GM21447 (cell line): ENCODE results near the gene PPP1R2.
"Not testable (repeated sequence)": the region's sequence is repeated elsewhere in the genome, so short reads cannot be mapped to it uniquely, and the experiment has no call there.

Experiments used
- ATAC-seq: cut with Tn5 transposase; IDR thresholded peaks from one replicate; pipeline ENCODE4 v1.9.1; 2021; ENCODE audit not compliant: unreplicated experiment

The PPP1R2 gene

DNA sequence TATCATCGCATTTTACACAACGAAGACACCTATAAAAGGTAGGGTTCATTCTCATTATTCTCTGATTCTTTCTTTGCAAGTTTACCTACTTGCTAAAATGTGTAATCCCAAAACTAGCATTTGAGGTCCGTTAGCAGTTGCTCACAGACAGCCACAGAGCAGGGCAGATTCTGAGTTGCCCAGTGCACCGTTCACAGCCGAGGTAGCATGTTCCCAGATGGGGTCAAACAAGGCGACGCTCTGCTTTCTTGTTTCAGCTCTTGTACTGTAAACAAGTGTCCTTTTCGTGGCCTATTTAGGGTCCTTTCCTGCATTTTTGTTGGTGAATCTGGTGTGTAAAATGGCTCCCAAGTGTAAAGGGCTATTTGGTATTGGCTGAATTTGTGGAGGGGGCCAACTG is 3.1 kb downstream of the PPP1R2 start:
- ATAC-seq = no peak

- no peak for ATAC-seq
These were observed 3.6 kb downstream of the PPP1R2 start for GRCh38 chr3:195539479-195539878.

DNA sequence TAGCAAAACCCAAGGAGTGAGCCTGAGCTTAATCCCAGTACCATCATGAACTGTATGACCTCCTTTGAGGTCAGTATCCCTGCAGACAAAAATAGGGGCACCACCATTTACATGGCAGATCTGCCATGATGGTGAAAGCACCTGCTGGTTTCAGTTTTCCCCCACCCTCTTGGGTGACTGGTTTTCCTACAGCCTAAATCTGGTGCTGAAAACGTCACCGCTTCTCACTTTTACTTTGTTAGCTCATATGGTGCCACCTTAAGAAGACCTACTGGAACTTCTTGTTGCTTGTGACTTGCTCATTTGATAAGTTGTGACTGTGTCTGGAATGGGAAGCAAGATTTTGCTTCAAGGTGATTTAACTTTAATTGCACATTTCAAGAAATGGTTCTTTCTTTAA is 5.1 kb downstream of the PPP1R2 start:
- ATAC-seq = peak; percentile 56

DNA sequence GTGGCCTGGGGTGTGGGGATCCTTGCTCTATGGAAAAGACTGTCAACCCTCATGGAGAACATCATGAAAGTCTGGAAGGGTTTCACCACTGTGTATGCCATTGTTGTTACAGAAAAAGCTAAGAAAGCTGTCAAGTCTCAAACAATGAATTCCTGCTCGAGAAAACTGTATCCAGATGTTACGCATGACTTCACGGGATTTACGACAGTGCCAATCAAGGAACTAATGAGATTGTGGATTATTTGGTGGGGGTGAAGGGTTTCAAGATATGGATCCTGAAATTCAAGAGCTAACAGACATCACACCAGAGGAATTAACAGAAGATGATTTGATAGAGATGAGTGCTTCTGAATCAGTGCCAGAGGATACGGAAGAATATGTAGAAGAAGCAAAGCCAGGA is 7.8 kb downstream of the PPP1R2 start:
- no peak for ATAC-seq

DNA sequence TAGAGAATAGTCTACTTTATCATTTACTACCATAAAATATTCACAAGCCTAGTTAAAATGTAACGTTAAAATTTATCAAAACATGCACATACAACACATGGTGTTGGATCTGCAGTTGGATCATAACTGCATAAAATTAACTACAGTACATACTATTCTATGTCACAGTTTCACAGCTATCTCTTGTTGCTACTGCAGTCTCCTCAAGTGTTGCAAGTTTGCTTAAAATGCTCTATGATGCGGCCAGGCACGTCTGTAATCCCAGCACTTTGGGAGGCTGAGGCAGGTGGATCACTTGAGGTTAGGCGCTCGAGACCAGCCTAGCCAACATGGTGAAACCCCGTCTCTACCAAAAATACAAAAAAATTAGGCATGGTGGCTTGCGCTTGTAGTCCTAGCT is 10.3 kb downstream of the PPP1R2 start:
- ATAC-seq = no peak

DNA sequence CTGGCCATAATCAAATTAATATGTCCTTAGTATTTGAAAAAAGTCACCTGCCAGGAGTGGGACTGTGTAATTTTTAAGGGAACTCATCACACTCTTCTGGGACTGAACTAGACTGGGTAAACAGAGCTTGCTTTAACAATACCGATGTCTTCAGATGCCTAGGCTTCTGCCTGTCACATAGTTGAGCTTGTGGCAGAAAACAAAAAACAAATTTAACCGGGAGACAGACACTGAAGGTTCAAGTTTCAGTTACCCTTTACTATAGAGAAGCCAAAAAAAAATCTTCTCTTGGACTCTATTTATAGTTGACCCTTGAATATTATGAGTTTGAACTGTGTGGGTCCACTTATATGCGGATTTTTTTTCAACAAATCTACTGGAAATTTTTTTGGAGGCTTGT is 10.8 kb downstream of the PPP1R2 start:
- ATAC-seq = peak; percentile 56

GRCh38 chr3:195531683-195532082 is 11.4 kb downstream of the PPP1R2 start:
- ATAC-seq = no peak

DNA sequence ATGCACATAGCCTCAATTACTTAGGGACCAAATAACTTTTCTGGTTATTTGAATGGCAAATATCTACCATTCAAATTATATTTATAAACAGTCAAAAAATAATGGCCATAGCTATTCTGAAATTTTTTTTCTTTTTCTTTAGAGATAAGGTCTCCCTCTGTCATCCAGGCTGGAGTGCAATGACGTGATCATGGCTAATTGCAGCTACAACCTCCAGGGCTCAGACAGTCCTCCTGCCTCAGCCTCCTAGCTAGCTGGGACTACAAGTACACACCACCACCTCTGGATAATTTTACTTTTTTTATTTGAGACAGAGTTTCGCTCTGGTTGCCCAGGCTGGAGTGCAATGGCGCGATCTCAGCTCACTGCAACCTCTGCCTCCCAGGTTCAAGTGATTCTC is 16.6 kb downstream of the PPP1R2 start:
- ATAC-seq = no peak

- ATAC-seq = no peak
These were observed 18.8 kb downstream of the PPP1R2 start for GRCh38 chr3:195524171-195524896.

DNA sequence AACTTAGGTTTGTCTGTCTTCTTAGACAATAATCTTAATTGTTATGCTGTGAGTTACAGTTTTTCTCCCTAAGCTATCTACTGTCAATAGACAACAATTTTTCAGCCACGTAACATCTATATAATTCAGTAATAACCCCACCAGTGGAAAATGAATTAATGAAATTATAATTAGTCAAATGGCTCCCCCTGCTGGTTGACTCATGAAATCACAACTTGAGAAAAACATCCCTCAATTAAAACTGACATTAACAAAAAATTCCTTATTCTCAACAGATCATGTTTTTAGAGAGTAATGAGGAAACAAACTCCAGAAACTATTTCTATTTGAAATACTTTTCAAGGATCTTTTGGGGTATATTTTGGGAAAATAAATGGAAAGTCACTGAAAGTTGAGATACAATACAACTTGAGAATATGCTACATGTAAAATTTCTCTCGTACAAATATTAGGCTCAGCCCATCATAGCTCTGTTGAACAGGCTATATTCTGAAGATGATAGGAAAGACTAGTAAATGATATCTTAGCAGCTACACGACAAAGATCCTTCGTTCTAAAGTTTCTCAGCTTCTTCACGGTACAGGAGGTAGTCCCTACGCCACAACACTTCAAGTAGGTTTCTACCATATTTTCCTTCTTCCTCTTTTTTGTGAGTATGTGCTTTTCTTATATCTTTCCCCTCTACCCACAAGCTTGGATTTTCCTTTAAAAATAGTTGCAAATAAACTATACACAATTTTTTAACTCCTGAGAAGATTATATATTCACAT is 20.7 kb downstream of the PPP1R2 start:
- ATAC-seq = no peak

DNA sequence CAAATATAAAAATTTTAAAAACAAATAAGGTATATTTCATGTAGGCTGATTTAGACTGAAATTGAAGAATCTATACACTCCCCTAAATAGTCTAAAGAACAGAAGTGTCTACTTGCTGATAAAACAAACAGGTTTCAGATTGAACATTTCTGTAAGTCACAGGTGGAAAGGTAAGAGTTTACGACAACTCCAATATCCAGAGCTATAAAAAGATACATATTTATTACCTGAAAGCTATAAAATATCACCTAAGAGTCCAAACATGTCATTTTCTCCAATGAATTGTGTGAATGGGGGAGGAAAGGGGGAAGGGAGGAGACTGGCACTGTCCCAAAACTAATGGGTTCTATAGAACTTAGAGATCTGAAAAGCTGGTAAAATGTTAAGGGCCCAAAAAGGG is 26.1 kb downstream of the PPP1R2 start:
- no peak for ATAC-seq

DNA sequence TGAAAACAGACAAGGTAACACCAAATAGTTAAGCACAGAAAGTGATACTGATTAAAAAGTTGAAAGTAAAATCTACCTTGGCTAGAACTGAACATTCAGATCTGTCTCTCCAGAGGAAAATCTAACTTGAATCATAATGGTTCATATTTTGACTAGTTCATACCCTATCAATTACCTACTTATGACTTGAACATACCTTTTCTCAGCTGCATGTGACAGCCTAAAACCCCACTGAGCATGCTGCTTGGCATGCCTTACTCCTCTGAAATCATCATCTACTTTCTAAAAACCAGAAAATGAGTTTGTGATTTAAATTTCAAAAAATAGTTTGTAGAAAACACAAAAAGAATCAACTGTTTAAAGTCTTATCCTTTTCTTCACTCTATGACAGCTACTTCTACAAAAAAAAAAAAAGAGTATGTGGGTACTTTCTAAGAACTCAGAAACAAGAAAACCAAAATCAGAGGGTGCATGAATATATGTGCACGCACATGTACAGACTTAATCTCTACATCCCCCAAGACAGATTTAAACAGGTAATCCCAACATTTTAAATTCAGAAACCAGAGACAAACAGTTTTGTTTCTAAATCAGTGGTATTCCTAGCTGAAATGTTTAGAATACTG is 28.4 kb downstream of the PPP1R2 start:
- ATAC-seq = not testable (repeated sequence)

- ATAC-seq = no peak
These were observed 30.3 kb downstream of the PPP1R2 start for GRCh38 chr3:195512798-195513345.

DNA sequence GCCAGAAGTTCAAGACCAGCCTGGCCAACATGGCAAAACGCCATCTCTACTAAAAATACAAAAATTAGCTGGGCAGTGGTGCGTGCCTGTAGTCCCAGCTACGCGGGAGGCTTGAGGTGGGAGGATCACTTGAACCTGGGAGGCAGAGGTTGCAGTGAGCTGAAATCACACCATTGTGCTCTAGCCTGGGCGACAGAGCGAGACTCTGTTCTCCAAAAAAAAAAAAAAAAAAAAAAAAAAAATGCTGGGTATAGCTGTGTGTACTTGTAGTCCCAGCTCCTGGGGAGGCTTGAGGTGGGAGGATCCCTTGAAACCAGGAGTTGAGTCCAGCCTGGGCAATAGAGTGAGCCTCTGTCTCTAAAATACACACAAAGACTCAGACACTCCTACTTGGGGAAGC is 32.0 kb downstream of the PPP1R2 start:
- ATAC-seq = no peak

- ATAC-seq = no peak
These were observed 34.9 kb downstream of the PPP1R2 start for GRCh38 chr3:195508185-195508584.

DNA sequence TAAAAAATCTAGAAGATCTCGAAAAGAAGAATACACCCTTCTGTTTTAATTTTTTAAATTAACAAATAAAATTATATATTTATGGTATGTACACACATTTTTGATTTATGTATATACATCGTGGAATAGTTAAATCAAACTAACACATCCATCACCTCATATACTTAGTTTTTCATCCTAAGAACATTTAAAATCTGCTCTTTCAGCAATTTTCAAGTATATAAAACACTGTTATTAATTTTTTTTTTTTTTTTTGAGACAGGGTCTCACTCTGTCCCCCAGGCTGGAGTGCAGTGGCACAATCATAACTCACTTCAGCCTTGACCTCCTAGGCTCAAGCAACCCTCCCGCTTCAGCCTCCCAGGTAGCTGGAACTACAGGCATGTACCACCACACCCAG is 67.5 kb downstream of the PPP1R2 start:
- ATAC-seq = no peak

- ATAC-seq = not testable (repeated sequence)
These were observed 68.0 kb downstream of the PPP1R2 start for GRCh38 chr3:195475116-195475515.

DNA sequence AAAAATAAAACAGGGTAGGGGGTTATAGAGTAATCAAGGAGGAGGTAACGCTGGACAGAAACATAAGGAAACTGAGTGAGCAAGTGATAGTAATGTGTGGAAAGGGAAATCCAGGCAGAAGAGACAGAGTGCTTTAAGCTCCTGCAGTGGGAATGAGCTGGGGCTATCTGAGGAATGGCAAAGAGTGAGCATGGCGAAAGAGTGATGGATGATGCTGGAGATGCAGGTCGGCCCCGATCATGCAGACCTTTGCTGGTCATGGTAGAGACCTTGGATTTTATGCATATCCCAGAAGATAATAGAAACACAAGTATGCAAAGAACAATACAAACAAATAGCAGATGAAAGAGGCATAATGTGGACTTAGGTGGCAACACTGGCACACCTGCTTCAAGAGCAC is 74.3 kb downstream of the PPP1R2 start:
- ATAC-seq = no peak

- no peak for ATAC-seq
These were observed 74.7 kb downstream of the PPP1R2 start for GRCh38 chr3:195468391-195468776.

DNA sequence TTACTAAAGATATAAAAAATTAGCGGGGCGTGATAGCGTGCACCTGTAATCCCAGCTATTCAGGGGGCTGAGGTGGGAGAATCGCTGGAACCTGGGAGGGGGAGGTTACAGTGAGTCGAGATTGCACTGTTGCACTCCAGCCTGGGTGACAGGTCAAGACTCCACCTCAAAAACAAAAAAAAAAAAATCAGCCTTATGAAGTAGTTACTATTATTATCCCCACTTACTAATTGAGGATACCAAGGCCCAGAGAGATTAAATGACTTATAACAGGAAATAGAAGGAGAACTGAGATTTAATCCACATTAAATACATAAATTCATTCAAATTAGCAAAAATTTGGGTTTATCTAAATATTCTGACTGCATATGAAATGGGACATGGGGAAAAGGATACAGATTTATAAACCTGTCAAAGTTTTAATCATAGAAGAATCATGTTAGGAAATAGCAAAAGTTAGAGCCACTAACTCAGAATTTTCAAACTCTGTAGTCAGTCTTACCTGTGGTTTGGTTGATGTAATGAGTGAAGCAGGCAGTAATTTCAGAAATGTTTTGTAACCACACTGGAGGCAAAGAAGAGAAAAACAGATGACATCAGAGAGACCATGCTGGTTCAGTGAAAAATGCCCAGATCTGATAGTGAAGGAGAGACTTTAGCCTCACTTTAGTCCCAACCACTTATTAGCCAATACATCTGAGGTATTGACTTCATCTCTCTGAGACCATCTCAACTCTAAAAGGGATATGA is 75.3 kb downstream of the PPP1R2 start:
- ATAC-seq = no peak

DNA sequence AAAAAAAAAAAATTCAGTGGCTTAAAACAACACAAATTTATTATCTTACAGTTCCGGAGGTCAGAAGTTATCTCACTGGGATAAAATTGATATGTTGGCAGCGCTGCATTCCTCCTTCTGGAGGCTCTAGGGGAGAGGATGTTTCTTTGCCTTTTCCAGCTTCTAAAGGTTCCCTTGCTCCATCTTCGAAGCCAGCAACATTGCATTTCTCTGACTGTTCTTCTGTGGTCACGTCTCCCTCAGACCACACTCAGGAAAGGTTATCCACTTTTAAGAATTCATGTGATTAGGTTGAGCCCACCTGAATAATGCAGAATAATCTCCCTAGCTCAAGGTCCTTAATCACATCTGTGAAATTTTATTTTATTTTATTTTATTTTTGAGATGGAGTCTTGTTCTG is 76.9 kb downstream of the PPP1R2 start:
- no peak for ATAC-seq
